ENCODE measurements around the gene ABCA6. TPM values are rescaled to one million over a fixed set of nuclear protein-coding genes. Genes with fewer than 3 reads are reported as not detected.

Gene ABCA6
- total RNA-seq, 1 donor: 30.4 TPM

GRCh38 chr17:69122065-69122464 lies 19.6 kb downstream of the ABCA6 start:
- DNase-seq (ENCODE audit: insufficient read length, low spot score, missing footprints): no peak
- Histone ChIP-seq H3K36me3 (ENCODE audit: insufficient read depth, low read length) (no peaks in the 10 kb centered on the region), H3K27me3 (ENCODE audit: insufficient read depth, low read length) (no peaks in the 10 kb centered on the region), H2AFZ (ENCODE audit: low read length) (no peak overlapping the region), H3K4me1 (ENCODE audit: insufficient read depth, low read length) (no peaks in the 10 kb centered on the region), H4K20me1 (ENCODE audit: insufficient read depth, low read length) (no peaks in the 10 kb centered on the region), H3K79me2 (ENCODE audit: insufficient read depth, low read length) (no peaks in the 10 kb centered on the region), H3K4me2 (ENCODE audit: insufficient read depth, low read length) (no peak overlapping the region), H3K9me3 (ENCODE audit: low read depth, low read length) (no peaks in the 10 kb centered on the region), H3K4me3 (ENCODE audit: insufficient read depth, low read length) (no peak overlapping the region), H3K27ac (ENCODE audit: low read depth, low read length) (no peak overlapping the region)
- no peak for TF ChIP-seq CTCF (IDR thresholded peaks at IDR 0.05; ENCODE audit: extremely low read depth, low read depth, low read length)

GRCh38 chr17:69117855-69118784 lies 23.6 kb downstream of the ABCA6 start:
- Histone ChIP-seq H4K20me1 (ENCODE audit: insufficient read depth, low read length) (no peaks in the 10 kb centered on the region), H3K27ac (ENCODE audit: low read depth, low read length) (no peak overlapping the region), H3K79me2 (ENCODE audit: insufficient read depth, low read length) (no peaks in the 10 kb centered on the region), H3K4me1 (ENCODE audit: insufficient read depth, low read length) (no peaks in the 10 kb centered on the region), H3K9me3 (ENCODE audit: low read depth, low read length) (no peaks in the 10 kb centered on the region), H2AFZ (ENCODE audit: low read length) (no peak overlapping the region), H3K4me3 (ENCODE audit: insufficient read depth, low read length) (no peak overlapping the region), H3K36me3 (ENCODE audit: insufficient read depth, low read length) (no peaks in the 10 kb centered on the region), H3K4me2 (ENCODE audit: insufficient read depth, low read length) (no peak overlapping the region), H3K27me3 (ENCODE audit: insufficient read depth, low read length) (no peaks in the 10 kb centered on the region)
- no peak for DNase-seq (ENCODE audit: insufficient read length, low spot score, missing footprints)
- no peak for TF ChIP-seq CTCF (IDR thresholded peaks at IDR 0.05; ENCODE audit: extremely low read depth, low read depth, low read length)

GRCh38 chr17:69111794-69112193 lies 29.9 kb downstream of the ABCA6 start:
- H3K79me2 ChIP-seq (ENCODE audit: insufficient read depth, low read length): no peaks in the 10 kb centered on the region
- H3K4me1 ChIP-seq (ENCODE audit: insufficient read depth, low read length): no peaks in the 10 kb centered on the region
- no peaks in the 10 kb centered on the region for H3K9me3 ChIP-seq (ENCODE audit: low read depth, low read length)
- TF ChIP-seq CTCF (IDR thresholded peaks at IDR 0.05; ENCODE audit: extremely low read depth, low read depth, low read length): no peak
- no peak overlapping the region for H2AFZ ChIP-seq (ENCODE audit: low read length)
- no peak overlapping the region for H3K4me3 ChIP-seq (ENCODE audit: insufficient read depth, low read length)
- no peaks in the 10 kb centered on the region for H3K27me3 ChIP-seq (ENCODE audit: insufficient read depth, low read length)
- H3K36me3 ChIP-seq (ENCODE audit: insufficient read depth, low read length): no peaks in the 10 kb centered on the region
- no peak for DNase-seq (ENCODE audit: insufficient read length, low spot score, missing footprints)
- no peak overlapping the region for H3K4me2 ChIP-seq (ENCODE audit: insufficient read depth, low read length)
- H4K20me1 ChIP-seq (ENCODE audit: insufficient read depth, low read length): no peaks in the 10 kb centered on the region
- no peak overlapping the region for H3K27ac ChIP-seq (ENCODE audit: low read depth, low read length)

- TF ChIP-seq CTCF (IDR thresholded peaks at IDR 0.05; ENCODE audit: extremely low read depth, low read depth, low read length): no peak
- Histone ChIP-seq H2AFZ (ENCODE audit: low read length) (no peak overlapping the region), H3K4me3 (ENCODE audit: insufficient read depth, low read length) (no peak overlapping the region), H3K4me2 (ENCODE audit: insufficient read depth, low read length) (no peak overlapping the region), H3K9me3 (ENCODE audit: low read depth, low read length) (no peaks in the 10 kb centered on the region), H3K27me3 (ENCODE audit: insufficient read depth, low read length) (no peaks in the 10 kb centered on the region), H4K20me1 (ENCODE audit: insufficient read depth, low read length) (no peaks in the 10 kb centered on the region), H3K79me2 (ENCODE audit: insufficient read depth, low read length) (no peaks in the 10 kb centered on the region), H3K4me1 (ENCODE audit: insufficient read depth, low read length) (no peaks in the 10 kb centered on the region), H3K27ac (ENCODE audit: low read depth, low read length) (no peak overlapping the region), H3K36me3 (ENCODE audit: insufficient read depth, low read length) (no peaks in the 10 kb centered on the region)
- no peak for DNase-seq (ENCODE audit: insufficient read length, low spot score, missing footprints)
These were observed 35.6 kb downstream of the ABCA6 start for GRCh38 chr17:69105907-69106730.

Data from osteoblast (primary cell).